ENCODE results near the gene GPR3.
"Not testable (repeated sequence)": the region's sequence is repeated elsewhere in the genome, so short reads cannot be mapped to it uniquely, and the experiment has no call there.

The GPR3 gene

GRCh38 chr1:27400963-27401341, 8.5 kb downstream of the GPR3 start:
- DNase-seq = no peak

- DNase-seq = no peak
Observed at GRCh38 chr1:27402349-27402754, 9.9 kb downstream of the GPR3 start.

GRCh38 chr1:27403065-27403726, 10.8 kb downstream of the GPR3 start:
- DNase-seq = no peak

GRCh38 chr1:27403931-27404330, 11.5 kb downstream of the GPR3 start:
- DNase-seq = no peak

- DNase-seq = no peak
Observed at GRCh38 chr1:27405074-27405473, 12.7 kb downstream of the GPR3 start.

GRCh38 chr1:27405598-27406361, 13.4 kb downstream of the GPR3 start:
- not testable (repeated sequence) for DNase-seq

GRCh38 chr1:27406362-27406680, 13.9 kb downstream of the GPR3 start:
- no peak for DNase-seq

GRCh38 chr1:27406791-27407190, 14.4 kb downstream of the GPR3 start:
- not testable (repeated sequence) for DNase-seq

- no peak for DNase-seq
Observed at GRCh38 chr1:27408151-27408550, 15.7 kb downstream of the GPR3 start.

GRCh38 chr1:27409669-27410068, 17.2 kb downstream of the GPR3 start:
- DNase-seq = no peak

- DNase-seq = no peak
Observed at GRCh38 chr1:27410709-27411108, 18.3 kb downstream of the GPR3 start.

GRCh38 chr1:27412502-27412901, 20.1 kb downstream of the GPR3 start:
- DNase-seq = no peak

GRCh38 chr1:27413004-27413403, 20.6 kb downstream of the GPR3 start:
- DNase-seq = no peak

- DNase-seq = no peak
Observed at GRCh38 chr1:27414091-27414490, 21.7 kb downstream of the GPR3 start.

- DNase-seq = peak; percentile 56
Observed at GRCh38 chr1:27416387-27417111, 24.1 kb downstream of the GPR3 start.

- DNase-seq = no peak
Observed at GRCh38 chr1:27417713-27418112, 25.3 kb downstream of the GPR3 start.

GRCh38 chr1:27418326-27419185, 26.1 kb downstream of the GPR3 start:
- DNase-seq = peak; percentile 36

- no peak for DNase-seq
Observed at GRCh38 chr1:27423709-27424108, 31.3 kb downstream of the GPR3 start.

- no peak for DNase-seq
Observed at GRCh38 chr1:27427329-27427728, 34.9 kb downstream of the GPR3 start.

GRCh38 chr1:27427816-27428315, 35.4 kb downstream of the GPR3 start:
- DNase-seq = no peak

- no peak for DNase-seq
Observed at GRCh38 chr1:27428316-27429028, 36.0 kb downstream of the GPR3 start.

GRCh38 chr1:27429029-27429425, 36.6 kb downstream of the GPR3 start:
- DNase-seq = no peak
